ENCODE data around the gene TRMT112.

The TRMT112 gene

DNA sequence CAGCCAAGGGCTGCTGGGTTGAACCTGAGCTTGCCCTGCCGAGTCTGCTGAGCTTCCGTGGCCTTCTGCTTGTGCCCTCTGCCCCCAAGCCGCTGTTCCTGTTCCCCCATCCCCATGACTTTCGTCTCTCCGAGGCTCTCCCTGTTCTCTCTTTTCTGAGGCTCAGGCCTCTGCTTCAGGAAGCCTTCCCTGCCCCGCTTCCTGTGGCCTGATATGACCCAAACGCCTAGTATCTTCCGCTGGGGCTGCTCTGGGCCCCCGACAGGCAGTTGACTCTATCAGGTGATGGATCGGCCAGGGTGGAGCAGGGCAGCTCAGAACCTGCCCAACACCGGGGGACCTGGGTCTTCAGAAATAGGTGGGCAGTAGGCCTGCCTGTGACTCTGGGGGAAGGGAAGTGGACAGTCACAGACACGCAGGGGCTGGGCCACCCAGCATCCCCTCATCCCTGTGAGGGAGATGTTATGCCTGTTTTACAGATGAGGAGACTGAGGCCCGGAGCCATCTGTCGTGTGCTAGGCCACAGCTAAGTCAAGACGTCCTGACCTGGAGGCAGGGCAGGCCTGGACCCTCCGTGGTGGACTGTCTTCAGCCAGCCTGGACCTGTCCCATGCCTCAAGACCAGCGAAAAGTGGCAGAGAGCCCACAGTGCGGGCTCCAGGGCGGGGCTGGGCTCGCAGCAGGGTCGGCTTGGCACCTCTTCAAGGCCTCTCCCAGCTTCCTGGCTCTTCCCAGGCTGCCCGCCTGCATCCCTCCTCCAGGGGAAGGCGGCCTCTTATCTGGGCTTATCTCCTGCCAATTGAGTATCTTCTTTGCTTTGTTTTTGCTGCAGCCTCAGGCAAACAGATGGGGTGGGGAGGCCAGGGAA is 49.1 kb downstream of the TRMT112 start:
- FAIRE-seq (no peak), DNase-seq (ENCODE audit: insufficient read length) (no peak)
- TF ChIP-seq POLR2AphosphoS5 (IDR thresholded peaks at IDR 0.05; ENCODE audit: low read depth, low read length) (no peak), POLR2A (IDR thresholded peaks at IDR 0.05; ENCODE audit: low read depth, low read length) (no peak; the same call in 1 of the 2 replicates), TAF1 (IDR thresholded peaks at IDR 0.05; ENCODE audit: borderline replicate concordance, low read depth, low read length) (no peak)

DNA sequence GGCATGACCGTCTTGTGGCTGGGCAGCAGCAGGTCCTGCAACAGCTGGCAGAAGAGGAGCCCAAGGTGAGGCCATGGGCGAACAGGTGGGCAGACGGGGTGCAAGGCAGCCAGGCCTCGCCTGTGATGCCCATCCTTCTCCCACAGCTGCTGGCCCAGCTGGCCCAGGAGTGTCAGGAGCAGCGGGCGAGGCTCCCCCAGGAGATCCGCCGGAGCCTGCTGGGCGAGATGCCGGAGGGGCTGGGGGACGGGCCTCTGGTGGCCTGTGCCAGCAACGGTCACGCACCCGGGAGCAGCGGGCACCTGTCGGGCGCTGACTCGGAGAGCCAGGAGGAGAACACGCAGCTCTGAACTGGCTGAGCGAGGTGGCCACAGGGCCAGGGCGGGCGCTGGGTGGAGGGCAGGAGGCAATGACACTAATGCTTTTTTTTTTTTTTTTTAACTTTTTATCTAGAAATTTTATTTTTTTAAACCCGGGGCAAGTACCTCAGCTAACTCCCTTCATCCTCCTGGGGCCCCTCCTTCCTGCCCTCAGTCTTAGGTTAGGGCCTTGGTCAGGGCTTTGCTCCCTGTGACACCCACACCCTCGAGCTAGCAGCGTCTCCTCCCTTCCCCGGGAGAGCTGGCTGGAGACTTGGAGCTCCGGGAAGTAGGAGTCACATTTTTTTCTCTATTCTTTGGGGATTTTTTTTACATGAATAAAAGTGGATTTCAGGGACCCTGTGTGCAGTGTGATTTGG is 50.0 kb downstream of the TRMT112 start:
- DNase-seq (ENCODE audit: insufficient read length) (no peak), FAIRE-seq (no peak)
- TF ChIP-seq POLR2AphosphoS5 (IDR thresholded peaks at IDR 0.05; ENCODE audit: low read depth, low read length): no peak
- TF ChIP-seq POLR2A (IDR thresholded peaks at IDR 0.05; ENCODE audit: low read depth, low read length): no peak
- TF ChIP-seq TAF1 (IDR thresholded peaks at IDR 0.05; ENCODE audit: borderline replicate concordance, low read depth, low read length): no peak
